ENCODE measurements around the gene CTSF.

The CTSF gene

GRCh38 chr11:66539870-66540213 is 28.6 kb downstream of the CTSF start:
- no peak for FAIRE-seq
- DNase-seq (ENCODE audit: low spot score): no peak

- no peak for FAIRE-seq
- DNase-seq (ENCODE audit: low spot score): no peak
These were observed 29.1 kb downstream of the CTSF start for GRCh38 chr11:66539170-66539869.

DNA sequence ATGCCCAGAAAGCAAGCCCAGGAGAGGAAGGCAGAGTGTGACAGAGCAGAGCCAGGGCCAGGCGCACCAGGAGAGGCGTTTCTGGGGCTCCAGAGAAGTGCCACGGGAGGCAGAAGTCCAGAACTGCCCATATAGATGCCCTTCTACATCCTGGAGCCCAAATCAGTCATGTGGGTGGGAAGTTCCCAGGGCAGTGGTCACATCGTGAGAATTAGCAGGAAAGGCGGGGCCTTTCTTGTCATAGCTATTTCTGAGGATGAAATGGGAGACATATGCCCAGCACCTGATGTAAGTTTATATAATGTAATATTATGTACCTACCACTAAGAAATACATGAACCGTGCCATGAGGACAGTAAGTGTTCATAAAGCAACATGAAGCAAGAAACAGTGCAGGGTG is 35.6 kb downstream of the CTSF start:
- FAIRE-seq: no peak

DNA sequence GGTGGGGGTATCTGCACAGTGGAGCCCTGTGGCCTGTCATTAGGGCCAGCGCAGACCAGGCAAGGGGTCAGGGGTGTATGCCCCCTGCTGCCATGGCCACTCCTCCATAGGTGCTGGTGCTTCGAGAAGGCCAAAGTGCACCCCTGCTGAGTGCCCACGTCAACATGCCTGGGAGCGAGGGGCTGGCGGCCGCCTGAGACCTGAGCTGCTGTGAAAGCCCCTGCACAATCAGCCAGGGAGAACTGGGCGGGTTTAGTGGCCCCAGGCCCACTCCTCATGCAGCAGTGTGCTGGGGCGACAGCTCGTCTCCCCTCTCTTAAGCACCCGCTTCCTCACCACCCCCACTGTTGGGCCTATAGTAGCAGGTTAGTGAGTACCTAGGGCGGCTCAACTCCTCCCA is 36.6 kb downstream of the CTSF start:
- DNase-seq (ENCODE audit: low spot score): no peak
- FAIRE-seq: no peak

More for the DNA sequence above, 35.6 kb downstream of the CTSF start:
- DNase-seq (ENCODE audit: low spot score): no peak

DNA sequence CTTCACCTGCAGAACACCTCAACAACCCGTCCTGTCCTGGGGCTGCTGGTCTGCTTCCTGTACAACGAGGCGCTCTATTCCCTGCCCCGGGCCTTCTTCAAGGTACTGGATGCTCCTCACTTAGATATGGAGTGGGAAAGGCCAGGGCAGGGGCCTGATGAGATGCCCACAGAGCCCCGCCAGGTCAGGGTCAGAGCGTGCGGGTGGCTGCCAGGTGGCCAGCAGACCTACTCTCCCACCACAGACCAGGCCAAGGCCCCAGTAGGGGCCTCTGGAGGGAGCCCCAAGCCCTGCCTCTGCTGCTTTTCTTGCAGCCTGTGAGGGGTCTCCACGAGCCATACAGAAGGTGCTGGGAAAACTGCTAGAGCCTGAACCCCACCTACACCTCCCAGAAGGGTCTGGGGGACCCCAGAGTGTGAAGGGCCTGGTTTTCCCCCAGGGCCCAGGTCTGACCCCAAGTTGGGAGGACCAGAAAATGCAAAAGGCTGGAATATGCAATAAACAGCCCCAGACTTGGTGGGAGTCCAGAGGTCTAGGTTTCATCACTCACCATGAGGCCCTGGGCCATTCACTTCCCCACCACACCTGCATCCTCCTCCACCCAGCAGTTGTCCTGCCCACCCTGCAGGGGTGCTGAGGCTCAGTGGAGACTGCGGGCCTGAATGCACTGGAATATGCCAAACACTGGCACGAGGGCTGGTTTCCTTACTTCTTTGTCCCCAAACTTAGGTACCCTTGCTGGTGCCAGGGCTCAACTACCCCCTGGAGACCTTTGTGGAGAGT is 37.3 kb downstream of the CTSF start:
- FAIRE-seq (no peak), DNase-seq (ENCODE audit: low spot score) (no peak)

DNA sequence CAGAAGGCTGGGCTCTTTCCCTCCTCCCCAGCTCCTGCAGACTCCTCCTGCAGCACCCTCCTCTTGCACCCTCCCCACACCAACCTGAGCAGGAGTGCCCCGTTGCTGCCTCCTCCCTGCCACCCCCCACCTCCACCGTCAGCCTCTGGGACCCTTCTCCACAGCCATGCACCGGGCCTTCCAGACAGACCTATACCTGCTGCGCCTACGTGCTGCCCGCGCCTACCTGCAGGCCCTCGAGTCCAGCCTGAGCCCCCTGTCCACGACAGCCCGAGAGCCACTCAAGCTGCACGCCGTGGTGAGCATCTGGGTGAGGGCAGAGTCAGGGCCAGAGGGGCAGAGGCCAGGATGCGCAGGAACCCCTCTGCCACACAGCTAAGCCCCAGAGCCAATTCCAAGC is 38.8 kb downstream of the CTSF start:
- DNase-seq (ENCODE audit: low spot score) (no peak), FAIRE-seq (no peak)

DNA sequence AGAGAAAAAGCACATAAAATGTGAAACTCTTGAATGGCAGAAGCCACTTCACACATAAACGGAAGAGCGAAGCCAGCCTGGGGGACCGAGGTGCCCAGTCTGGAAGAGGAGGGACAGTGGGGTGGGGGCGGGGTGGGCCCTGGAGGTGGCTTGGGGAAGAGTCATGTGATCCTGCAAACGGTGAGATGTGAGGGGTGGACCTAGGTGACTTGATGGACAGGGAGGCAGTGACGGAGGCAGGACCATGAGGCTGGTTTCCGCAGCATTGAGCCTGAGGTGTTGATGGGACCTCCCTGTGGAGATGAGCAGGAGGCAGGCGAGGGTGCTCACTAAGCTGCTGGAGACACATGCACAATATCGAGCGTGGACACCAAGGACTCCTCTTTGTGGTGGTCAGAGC is 39.3 kb downstream of the CTSF start:
- no peak for DNase-seq (ENCODE audit: low spot score)
- no peak for FAIRE-seq

GRCh38 chr11:66524304-66525040 is 43.9 kb downstream of the CTSF start:
- FAIRE-seq (no peak), DNase-seq (ENCODE audit: low spot score) (no peak)

GRCh38 chr11:66523611-66524010 is 44.8 kb downstream of the CTSF start:
- DNase-seq (ENCODE audit: low spot score): no peak
- FAIRE-seq: no peak
